ENCODE measurements around the gene KCTD17. TPM values are rescaled to one million over a fixed set of nuclear protein-coding genes. Genes with fewer than 3 reads are reported as not detected.

Gene KCTD17
- total and polyA plus RNA-seq, 12 donors: 6.9 to 49.2 (median 16.4) TPM

GRCh38 chr22:37109242-37109917 is 57.8 kb downstream of the KCTD17 start, which contains the start of gene TMPRSS6:
Gene TMPRSS6, minus strand, starts transcription at chr22:37109713. Its CDS starts 6,296 bp downstream, at chr22:37103417.
- Histone ChIP-seq H3K9me3 (no peaks in the 10 kb centered on the region), H3K36me3 (no peaks in the 10 kb centered on the region), H3K4me3 (no peak within 1 kb of the TSS), H3K27ac (no peak within 1 kb of the TSS), H3K4me1 (no peaks in the 10 kb centered on the region), H3K27me3 (peaks cover 0 to 44% (median 16%) of the 10 kb centered on the region in 7 donors)
- DNase-seq (no peak), ATAC-seq (no peak)
- intact Hi-C loops (cut with DNase I): no loop called here
- WGBS, 2 donors: 82 to 86% methylated on average over 13 of the region's 13 CpGs
- no peak for TF ChIP-seq CTCF (IDR thresholded peaks at IDR 0.05)

GRCh38 chr22:37111156-37111717 is 59.7 kb downstream of the KCTD17 start:
- H3K36me3 ChIP-seq: no peaks in the 10 kb centered on the region
- H3K4me3 ChIP-seq: no peak overlapping the region
- H3K4me1 ChIP-seq: no peaks in the 10 kb centered on the region
- peaks cover 0 to 45% (median 26%) of the 10 kb centered on the region in 7 donors for H3K27me3 ChIP-seq
- H3K27ac ChIP-seq: no peak overlapping the region
- peak in 1 of 8 donors; percentile 29 for ATAC-seq
- intact Hi-C loops (cut with DNase I): no loop called here
- no peak for DNase-seq
- H3K9me3 ChIP-seq: no peaks in the 10 kb centered on the region
- TF ChIP-seq CTCF (IDR thresholded peaks at IDR 0.05): no peak
- WGBS, 2 donors: 90 to 94% methylated on average over 13 of the region's 13 CpGs

- Histone ChIP-seq H3K4me1 (no peaks in the 10 kb centered on the region), H3K36me3 (no peaks in the 10 kb centered on the region), H3K9me3 (no peaks in the 10 kb centered on the region), H3K4me3 (no peak overlapping the region), H3K27ac (no peak overlapping the region), H3K27me3 (peaks cover 0 to 48% (median 28%) of the 10 kb centered on the region in 7 donors)
- intact Hi-C loops (cut with DNase I): no loop called here
- WGBS, 2 donors: 69 to 75% methylated on average over 12 of the region's 12 CpGs
- no peak for DNase-seq
- no peak for TF ChIP-seq CTCF (IDR thresholded peaks at IDR 0.05)
- peak in 1 of 8 donors; percentile 46 for ATAC-seq
Measured at GRCh38 chr22:37112084-37112728, 60.7 kb downstream of the KCTD17 start.

Other genes starting within 250 kb of the KCTD17 start
- not detected for gene PVALB, start 234.7 kb upstream of the KCTD17 start, total RNA-seq
- not detected for gene PVALB, start 234.7 kb upstream of the KCTD17 start, polyA plus RNA-seq
- gene NCF4, start 190.7 kb upstream of the KCTD17 start, total RNA-seq: 10 to 100 TPM in 2 of 10 donors, 1 to 10 TPM in 8; 1.1 to 18.9 (median 2.7) TPM
- gene NCF4, start 190.7 kb upstream of the KCTD17 start, polyA plus RNA-seq: 10 to 100 TPM in 1 of 2 donors, 1 to 10 TPM in 1; 4.6 to 10.5 TPM
- gene CSF2RB, start 138.1 kb upstream of the KCTD17 start, total RNA-seq: 10 to 100 TPM in 1 of 10 donors, 1 to 10 TPM in 9; 1.4 to 20.8 (median 1.8) TPM
- 1 to 10 TPM in 1 of 2 donors, under 1 TPM in 1; 0.81 to 1.5 TPM for gene CSF2RB, start 138.1 kb upstream of the KCTD17 start, polyA plus RNA-seq
- 10 to 100 TPM; 34.1 to 87.4 (median 44.5) TPM for gene TST, start 32.3 kb upstream of the KCTD17 start, total RNA-seq
- 10 to 100 TPM; 72.5 to 74.8 TPM for gene TST, start 32.3 kb upstream of the KCTD17 start, polyA plus RNA-seq
- gene MPST, start 32.0 kb upstream of the KCTD17 start, total RNA-seq: 10 to 100 TPM; 27.1 to 81.2 (median 42.0) TPM
- 100 to 1,000 TPM; 160 to 192 TPM for gene MPST, start 32.0 kb upstream of the KCTD17 start, polyA plus RNA-seq
- gene TMPRSS6, start 58.0 kb downstream of the KCTD17 start, total RNA-seq: not detected
- gene TMPRSS6, start 58.0 kb downstream of the KCTD17 start, polyA plus RNA-seq: not detected
- gene IL2RB, start 98.2 kb downstream of the KCTD17 start, total RNA-seq: 10 to 100 TPM in 1 of 10 donors, 1 to 10 TPM in 3, under 1 TPM in 6; 0.19 to 10.3 (median 0.75) TPM
- under 1 TPM; 0.16 to 0.22 TPM for gene IL2RB, start 98.2 kb downstream of the KCTD17 start, polyA plus RNA-seq
- gene C1QTNF6, start 136.5 kb downstream of the KCTD17 start, total RNA-seq: 1 to 10 TPM in 8 of 10 donors, under 1 TPM in 2; 0.51 to 6.4 (median 1.4) TPM
- 1 to 10 TPM; 2.9 to 4.1 TPM for gene C1QTNF6, start 136.5 kb downstream of the KCTD17 start, polyA plus RNA-seq
- gene SSTR3, start 160.7 kb downstream of the KCTD17 start, total RNA-seq: not detected
- not detected for gene SSTR3, start 160.7 kb downstream of the KCTD17 start, polyA plus RNA-seq
- 10 to 100 TPM in 1 of 10 donors, 1 to 10 TPM in 9; 1.1 to 37.1 (median 3.5) TPM for gene RAC2, start 192.5 kb downstream of the KCTD17 start, total RNA-seq
- 1 to 10 TPM; 1.4 to 5.0 TPM for gene RAC2, start 192.5 kb downstream of the KCTD17 start, polyA plus RNA-seq
- 10 to 100 TPM in 1 of 10 donors, 1 to 10 TPM in 9; 1.8 to 29.3 (median 4.8) TPM for gene CYTH4, start 230.8 kb downstream of the KCTD17 start, total RNA-seq
- gene CYTH4, start 230.8 kb downstream of the KCTD17 start, polyA plus RNA-seq: 1 to 10 TPM; 2.1 to 4.0 TPM